Hepatocyte (in vitro differentiated cells): ENCODE results near the gene SMARCB1. TPM values are rescaled to one million over a fixed set of nuclear protein-coding genes. Genes with fewer than 3 reads are reported as not detected.

ENCODE experiments used
- DNase-seq: peaks from one replicate; pipeline ENCODE4 v3.0.0-alpha.2; 2016; ENCODE audit warnings: low spot score
- H2AFZ ChIP-seq: fragments of 200-600 bp; sonication (generic); 2 replicates; pipeline ENCODE4 v1.6.0; 2016; ENCODE audit warnings: antibody characterized with exemption, mild to moderate bottlenecking
- H3K27ac ChIP-seq: fragments of 200-600 bp; sonication (generic); 2 replicates; pipeline ENCODE4 v1.5.1; 2016; ENCODE audit warnings: mild to moderate bottlenecking
- H3K27me3 ChIP-seq: fragments of 200-600 bp; sonication (generic); 2 replicates; pipeline ENCODE4 v1.6.1; 2016
- H3K36me3 ChIP-seq: fragments of 200-600 bp; sonication (generic); replicated peaks from 2 replicates; pipeline ENCODE4 v1.5.1; 2016; ENCODE audit warnings: low read depth; ENCODE audit not compliant: insufficient read depth
- H3K4me1 ChIP-seq: fragments of 200-600 bp; sonication (generic); 2 replicates; pipeline ENCODE4 v1.5.1; 2016; ENCODE audit warnings: mild to moderate bottlenecking, moderate library complexity; ENCODE audit not compliant: insufficient read depth
- H3K4me2 ChIP-seq: fragments of 200-600 bp; sonication (generic); 2 replicates; pipeline ENCODE4 v1.6.0; 2016
- H3K4me3 ChIP-seq: fragments of 200-600 bp; sonication (generic); 2 replicates; pipeline ENCODE4 v1.5.1; 2016; ENCODE audit warnings: mild to moderate bottlenecking
- H3K79me2 ChIP-seq: fragments of 200-600 bp; sonication (generic); 2 replicates; pipeline ENCODE4 v1.6.0; 2017; ENCODE audit warnings: mild to moderate bottlenecking
- H3K9me2 ChIP-seq: fragments of 200-600 bp; sonication (generic); replicated peaks from 2 replicates; pipeline ENCODE4 v1.6.0; 2017; ENCODE audit warnings: mild to moderate bottlenecking; ENCODE audit not compliant: insufficient read depth
- H3K9me3 ChIP-seq: fragments of 200-600 bp; sonication (generic); 2 replicates; pipeline ENCODE4 v1.5.1; 2016; ENCODE audit warnings: low read depth, mild to moderate bottlenecking
- H4K20me1 ChIP-seq: fragments of 200-600 bp; sonication (generic); 2 replicates; pipeline ENCODE4 v1.6.0; 2016; ENCODE audit warnings: mild to moderate bottlenecking; ENCODE audit not compliant: insufficient read depth, poor library complexity, severe bottlenecking
- EZH2 ChIP-seq: fragments of 200-600 bp; sonication (generic); IDR thresholded peaks from 2 replicates; pipeline ENCODE4 v1.6.1; 2016; ENCODE audit warnings: antibody characterized with exemption, mild to moderate bottlenecking, borderline replicate concordance
- EZH2phosphoT487 ChIP-seq: fragments of 200-600 bp; sonication (generic); IDR thresholded peaks from one replicate; pipeline ENCODE4 v1.6.1; 2018; ENCODE audit warnings: antibody characterized with exemption, mild to moderate bottlenecking, low read depth, moderate library complexity; ENCODE audit not compliant: unreplicated experiment, severe bottlenecking
- WGBS: methylation state at CpG from one replicate; pipeline ENCODE4 v1.1.6; 2016; ENCODE audit warnings: low lambda C conversion rate; ENCODE audit errors: missing lambda C conversion rate; 5-methylcytosine and 5-hydroxymethylcytosine counted together
- polyA plus RNA-seq: library from polyadenylated mRNA; unstranded; fragments of >200 nt; fragmentation: Nextera tagmentation; extraction: Ambion mirVana; gene quantifications from 2 replicates; pipeline ENCODE4 v1.2.1, GENCODE V29; 2016
- total RNA-seq: library from RNA; depleted of rRNA; stranded (reverse); fragments of >200 nt; gene quantifications from 2 replicates; pipeline ENCODE4 v1.2.3, GENCODE V29; 2014
- TF ChIP-seq, protein P1 (sequence below): fragments of 200-600 bp; sonication (generic); IDR thresholded peaks from 2 replicates; pipeline ENCODE4 v1.5.1; 2016; ENCODE audit warnings: antibody characterized with exemption, mild to moderate bottlenecking; ENCODE audit not compliant: poor library complexity

The SMARCB1 gene
- total and polyA plus RNA-seq, 2 experiments from 2014 or later = 84.3 to 120 TPM

DNA sequence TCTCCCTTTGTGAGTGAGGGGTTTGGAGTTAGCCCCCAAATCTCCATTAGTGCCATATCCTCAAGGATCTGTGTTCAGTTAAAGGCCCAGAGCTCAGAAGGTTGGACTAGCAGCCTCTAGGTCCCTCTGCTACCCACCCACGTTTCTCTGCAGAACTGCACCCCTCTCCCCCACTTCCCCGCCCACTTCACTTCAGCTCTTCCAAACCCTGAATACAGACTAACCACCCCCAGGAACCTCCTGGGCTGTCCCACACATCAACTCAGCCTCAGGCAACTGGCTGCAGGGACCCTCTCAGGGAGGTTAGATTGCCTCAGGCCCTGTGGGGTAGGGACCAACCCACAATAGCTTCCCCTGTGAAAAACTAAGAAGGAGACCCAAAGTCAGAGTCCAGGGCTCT is 33.4 kb upstream of the SMARCB1 start:
- no peak for DNase-seq
- H3K27ac ChIP-seq = no peak overlapping the region
- TF ChIP-seq, protein P1, sequence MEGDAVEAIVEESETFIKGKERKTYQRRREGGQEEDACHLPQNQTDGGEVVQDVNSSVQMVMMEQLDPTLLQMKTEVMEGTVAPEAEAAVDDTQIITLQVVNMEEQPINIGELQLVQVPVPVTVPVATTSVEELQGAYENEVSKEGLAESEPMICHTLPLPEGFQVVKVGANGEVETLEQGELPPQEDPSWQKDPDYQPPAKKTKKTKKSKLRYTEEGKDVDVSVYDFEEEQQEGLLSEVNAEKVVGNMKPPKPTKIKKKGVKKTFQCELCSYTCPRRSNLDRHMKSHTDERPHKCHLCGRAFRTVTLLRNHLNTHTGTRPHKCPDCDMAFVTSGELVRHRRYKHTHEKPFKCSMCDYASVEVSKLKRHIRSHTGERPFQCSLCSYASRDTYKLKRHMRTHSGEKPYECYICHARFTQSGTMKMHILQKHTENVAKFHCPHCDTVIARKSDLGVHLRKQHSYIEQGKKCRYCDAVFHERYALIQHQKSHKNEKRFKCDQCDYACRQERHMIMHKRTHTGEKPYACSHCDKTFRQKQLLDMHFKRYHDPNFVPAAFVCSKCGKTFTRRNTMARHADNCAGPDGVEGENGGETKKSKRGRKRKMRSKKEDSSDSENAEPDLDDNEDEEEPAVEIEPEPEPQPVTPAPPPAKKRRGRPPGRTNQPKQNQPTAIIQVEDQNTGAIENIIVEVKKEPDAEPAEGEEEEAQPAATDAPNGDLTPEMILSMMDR = no peak
- TF ChIP-seq EZH2 = no peak
- TF ChIP-seq EZH2phosphoT487 = no peak

DNA sequence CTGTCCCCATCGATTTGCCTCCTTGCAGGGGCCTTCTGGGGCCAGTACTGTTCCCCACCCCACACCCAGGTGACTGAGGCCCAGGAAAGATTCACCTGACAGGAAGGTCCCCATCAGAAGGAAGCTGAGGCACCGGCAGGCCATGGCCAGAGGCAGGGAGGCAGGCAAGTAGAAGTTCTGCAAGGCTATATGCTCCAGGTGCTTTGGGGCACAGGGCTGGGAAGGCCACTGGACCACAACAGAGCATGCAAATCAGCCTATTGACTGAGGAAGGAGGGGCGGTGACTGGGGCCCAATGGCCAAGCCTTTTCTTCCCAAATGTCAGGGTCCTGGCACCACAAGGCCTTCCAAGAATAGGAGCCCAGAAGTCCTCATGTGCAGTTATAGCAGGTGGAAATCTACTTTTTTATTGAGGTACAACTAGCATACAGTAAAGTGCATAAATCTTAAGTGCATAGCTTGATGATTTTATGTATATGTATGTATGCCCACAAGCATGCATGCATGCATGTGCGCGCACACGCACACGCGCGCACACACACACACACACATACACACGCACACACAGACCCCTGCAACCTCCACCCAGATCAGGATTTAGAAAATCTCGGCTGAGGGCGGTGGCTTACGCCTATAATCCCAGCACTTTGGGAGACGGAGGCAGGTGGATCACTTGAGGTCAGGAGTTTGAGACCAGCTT is 32.4 kb upstream of the SMARCB1 start, which contains the start of gene VPREB3:
Gene VPREB3, minus strand, starts transcription at position 206 of the 700 bp plus-strand sequence. Its CDS starts 62 bp downstream, at position 144.
- Histone ChIP-seq H3K4me2 (no peak within 1 kb of the TSS), H3K4me3 (no peak within 1 kb of the TSS), H3K36me3 (no peaks in the 10 kb centered on the region), H3K79me2 (peaks cover 13% of the 10 kb centered on the region), H3K9me3 (no peaks in the 10 kb centered on the region), H2AFZ (no peak within 1 kb of the TSS), H3K27me3 (no peaks in the 10 kb centered on the region), H3K9me2 (no peaks in the 10 kb centered on the region), H4K20me1 (no peaks in the 10 kb centered on the region), H3K27ac (no peak within 1 kb of the TSS), H3K4me1 (peaks cover 8% of the 10 kb centered on the region)
- DNase-seq = no peak
- no peak for TF ChIP-seq EZH2
- no peak for TF ChIP-seq EZH2phosphoT487
- TF ChIP-seq, protein P1 = no peak
- WGBS = 91% methylated on average over 14 of the region's 14 CpGs

More for the DNA sequence above, 33.4 kb upstream of the SMARCB1 start:
- Histone ChIP-seq H3K9me3 (no peaks in the 10 kb centered on the region), H3K9me2 (no peaks in the 10 kb centered on the region), H4K20me1 (no peaks in the 10 kb centered on the region), H2AFZ (no peak overlapping the region), H3K4me1 (peaks cover 8% of the 10 kb centered on the region), H3K4me3 (no peak overlapping the region), H3K27me3 (no peaks in the 10 kb centered on the region), H3K4me2 (no peak overlapping the region), H3K36me3 (no peaks in the 10 kb centered on the region), H3K79me2 (peaks cover 20% of the 10 kb centered on the region)
- WGBS = 69% methylated on average over 2 of the region's 2 CpGs

DNA sequence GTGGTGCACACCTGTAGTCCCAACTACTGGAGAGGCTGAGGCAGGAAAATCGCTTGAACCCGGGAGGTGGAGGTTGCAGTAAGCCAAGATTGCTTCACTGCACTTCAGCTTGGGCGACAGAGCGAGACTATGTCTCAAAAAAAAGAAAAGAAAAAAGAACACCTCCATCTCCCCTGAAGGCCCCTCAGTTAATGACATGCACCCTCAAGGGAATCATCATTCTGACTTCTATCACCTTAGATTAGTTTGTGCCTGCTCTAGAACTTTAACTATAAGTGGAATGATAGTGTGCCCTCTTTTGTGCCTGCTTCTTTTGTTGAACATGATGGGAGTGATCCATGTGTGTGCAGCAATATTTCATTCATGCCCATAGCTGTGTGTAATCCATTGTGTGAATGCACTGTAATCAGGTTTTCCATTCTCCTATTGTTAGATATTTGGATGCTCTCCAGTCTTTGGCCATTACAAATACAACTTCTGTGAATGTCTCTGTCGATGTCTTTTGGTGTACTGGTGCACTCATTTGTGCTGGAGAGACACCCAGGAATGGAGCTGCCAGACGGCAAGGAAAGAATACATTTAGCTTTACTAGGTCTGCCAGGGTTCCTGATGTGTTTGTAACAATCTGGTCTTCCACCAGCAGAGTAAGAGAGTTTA is 31.7 kb upstream of the SMARCB1 start:
- Histone ChIP-seq H3K9me3 (no peaks in the 10 kb centered on the region), H4K20me1 (no peaks in the 10 kb centered on the region), H3K4me3 (no peak overlapping the region), H3K27ac (no peak overlapping the region), H3K79me2 (peaks cover 5% of the 10 kb centered on the region), H3K4me2 (no peak overlapping the region), H3K27me3 (no peaks in the 10 kb centered on the region), H3K36me3 (no peaks in the 10 kb centered on the region), H3K4me1 (peaks cover 3% of the 10 kb centered on the region), H2AFZ (no peak overlapping the region), H3K9me2 (no peaks in the 10 kb centered on the region)
- 82% methylated on average over 6 of the region's 6 CpGs for WGBS
- no peak for DNase-seq
- TF ChIP-seq EZH2 (no peak), EZH2phosphoT487 (no peak)
- TF ChIP-seq, protein P1 = no peak
